ENCODE data around the gene TMED1.

The TMED1 gene

GRCh38 chr19:10816691-10817090 lies 19.3 kb downstream of the TMED1 start:
- H3K27me3 ChIP-seq (ENCODE audit: insufficient read depth, low read length): no peaks in the 10 kb centered on the region
- no peak overlapping the region for H3K4me3 ChIP-seq (ENCODE audit: low read depth, low read length, poor library complexity, severe bottlenecking)
- H3F3A ChIP-seq (ENCODE audit: insufficient read depth, low read length): no peaks in the 10 kb centered on the region
- H3K9ac ChIP-seq (ENCODE audit: low read length): no peak overlapping the region
- H3K9me3 ChIP-seq (ENCODE audit: low read length): no peaks in the 10 kb centered on the region
- no peak overlapping the region for H3K4me2 ChIP-seq (ENCODE audit: low read length)
- no peaks in the 10 kb centered on the region for H3K9me2 ChIP-seq (ENCODE audit: low read depth, low read length)
- no peaks in the 10 kb centered on the region for H3K79me2 ChIP-seq (ENCODE audit: insufficient read depth, low read length)
- TF ChIP-seq EZH2 (IDR thresholded peaks at IDR 0.05; ENCODE audit: borderline replicate concordance, low read length) (no peak), CTCF (IDR thresholded peaks at IDR 0.05; ENCODE audit: low read length) (no peak)
- no peak overlapping the region for H3K27ac ChIP-seq (ENCODE audit: low read depth, low read length, poor library complexity, severe bottlenecking)
- H2AFZ ChIP-seq (ENCODE audit: low read length): no peak overlapping the region
- H3K4me1 ChIP-seq (ENCODE audit: insufficient read depth, low read length, severe bottlenecking): no peaks in the 10 kb centered on the region
- peaks cover 29% of the 10 kb centered on the region for H3K36me3 ChIP-seq (ENCODE audit: insufficient read depth, low read length)
- H4K20me1 ChIP-seq (ENCODE audit: insufficient read depth, low read length): no peaks in the 10 kb centered on the region

- Histone ChIP-seq H3K4me3 (ENCODE audit: low read depth, low read length, poor library complexity, severe bottlenecking) (no peak overlapping the region), H3K27me3 (ENCODE audit: insufficient read depth, low read length) (no peaks in the 10 kb centered on the region), H3K9me3 (ENCODE audit: low read length) (no peaks in the 10 kb centered on the region), H3K4me2 (ENCODE audit: low read length) (no peak overlapping the region), H3K79me2 (ENCODE audit: insufficient read depth, low read length) (no peaks in the 10 kb centered on the region), H3F3A (ENCODE audit: insufficient read depth, low read length) (no peaks in the 10 kb centered on the region), H3K36me3 (ENCODE audit: insufficient read depth, low read length) (peaks cover 28% of the 10 kb centered on the region), H3K9me2 (ENCODE audit: low read depth, low read length) (no peaks in the 10 kb centered on the region), H3K4me1 (ENCODE audit: insufficient read depth, low read length, severe bottlenecking) (no peaks in the 10 kb centered on the region), H2AFZ (ENCODE audit: low read length) (no peak overlapping the region), H3K9ac (ENCODE audit: low read length) (no peak overlapping the region), H4K20me1 (ENCODE audit: insufficient read depth, low read length) (no peaks in the 10 kb centered on the region), H3K27ac (ENCODE audit: low read depth, low read length, poor library complexity, severe bottlenecking) (no peak overlapping the region)
- TF ChIP-seq CTCF (IDR thresholded peaks at IDR 0.05; ENCODE audit: low read length): no peak
- TF ChIP-seq EZH2 (IDR thresholded peaks at IDR 0.05; ENCODE audit: borderline replicate concordance, low read length): no peak
Measured at GRCh38 chr19:10815969-10816644, 19.9 kb downstream of the TMED1 start.

- Histone ChIP-seq H3K9me2 (ENCODE audit: low read depth, low read length) (no peaks in the 10 kb centered on the region), H3K9me3 (ENCODE audit: low read length) (no peaks in the 10 kb centered on the region), H3K36me3 (ENCODE audit: insufficient read depth, low read length) (peaks cover 26% of the 10 kb centered on the region; the same call in 1 of the 2 replicates), H3K4me1 (ENCODE audit: insufficient read depth, low read length, severe bottlenecking) (no peaks in the 10 kb centered on the region), H3F3A (ENCODE audit: insufficient read depth, low read length) (no peaks in the 10 kb centered on the region), H3K4me2 (ENCODE audit: low read length) (no peak overlapping the region), H3K9ac (ENCODE audit: low read length) (no peak overlapping the region), H3K27ac (ENCODE audit: low read depth, low read length, poor library complexity, severe bottlenecking) (no peak overlapping the region), H2AFZ (ENCODE audit: low read length) (no peak overlapping the region), H3K27me3 (ENCODE audit: insufficient read depth, low read length) (no peaks in the 10 kb centered on the region), H3K4me3 (ENCODE audit: low read depth, low read length, poor library complexity, severe bottlenecking) (no peak overlapping the region), H4K20me1 (ENCODE audit: insufficient read depth, low read length) (no peaks in the 10 kb centered on the region), H3K79me2 (ENCODE audit: insufficient read depth, low read length) (no peaks in the 10 kb centered on the region)
- TF ChIP-seq CTCF (IDR thresholded peaks at IDR 0.05; ENCODE audit: low read length) (no peak), EZH2 (IDR thresholded peaks at IDR 0.05; ENCODE audit: borderline replicate concordance, low read length) (no peak)
Measured at GRCh38 chr19:10815007-10815536, 20.9 kb downstream of the TMED1 start.

All from OCI-LY1 (cell line).